Vagina (tissue), 2 donors: Measurements from ENCODE around the gene SLAIN2.

Experiments
- POLR2A ChIP-seq, 2 donors: fragments of 450-650 bp; IDR thresholded peaks; one replicate each; pipeline ENCODE4 v1.6.1; 2017; ENCODE audit warnings: antibody characterized with exemption in 2 of 2, mild to moderate bottlenecking in 2 of 2, moderate library complexity in 2 of 2
- TF ChIP-seq, protein P1 (sequence below), 3 experiments: fragments of 450-650 bp in 2 of 3; fragments of 200-600 bp in 1 of 3; sonication (generic) in 1 of 3; IDR thresholded peaks; one replicate each; pipeline ENCODE4 v1.5.1; 2017 to 2019; ENCODE audit warnings: antibody characterized with exemption in 3 of 3, mild to moderate bottlenecking in 2 of 3, moderate library complexity in 2 of 3

DNA sequence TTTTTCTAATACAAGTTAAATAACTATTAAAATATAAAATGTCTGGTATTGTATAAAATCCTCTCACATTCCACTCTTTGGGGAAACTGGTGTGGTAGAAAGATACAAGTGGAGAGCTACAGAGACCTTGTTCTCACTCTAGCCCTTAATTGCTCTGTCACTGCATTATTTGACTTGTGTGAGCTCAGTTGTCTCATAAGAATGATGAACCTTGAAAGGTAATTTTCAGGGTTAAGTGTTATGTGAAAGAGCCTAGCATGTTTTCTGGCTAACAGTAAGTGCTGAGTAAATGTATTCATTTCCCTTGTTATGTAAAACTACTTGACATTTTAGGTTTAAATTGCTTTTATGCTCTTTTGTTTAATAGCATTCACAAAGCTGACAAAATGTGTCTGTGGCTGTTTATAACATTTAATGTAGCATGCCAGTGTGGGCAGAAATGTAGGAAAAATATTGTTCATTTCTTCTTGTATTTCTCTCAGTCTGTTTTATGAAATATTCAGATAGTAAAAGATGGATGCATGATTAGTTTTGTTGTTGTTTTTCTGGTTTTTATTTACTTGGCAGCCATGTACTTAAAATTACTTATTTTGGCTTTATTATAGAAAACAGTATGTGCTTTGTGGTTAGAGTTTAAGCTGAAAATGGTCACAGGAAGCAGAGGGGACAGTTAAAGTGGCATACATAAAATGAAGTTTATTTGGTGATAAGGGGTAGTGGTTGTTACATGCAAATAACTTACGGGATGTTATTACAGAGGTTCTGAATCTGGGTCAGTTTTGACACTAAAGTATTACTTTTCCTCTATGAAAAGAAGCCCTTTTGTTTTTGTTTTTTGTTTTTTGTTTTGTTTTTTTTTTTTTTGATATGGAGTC, 29.2 kb downstream of the SLAIN2 start:
- TF ChIP-seq, protein P1, sequence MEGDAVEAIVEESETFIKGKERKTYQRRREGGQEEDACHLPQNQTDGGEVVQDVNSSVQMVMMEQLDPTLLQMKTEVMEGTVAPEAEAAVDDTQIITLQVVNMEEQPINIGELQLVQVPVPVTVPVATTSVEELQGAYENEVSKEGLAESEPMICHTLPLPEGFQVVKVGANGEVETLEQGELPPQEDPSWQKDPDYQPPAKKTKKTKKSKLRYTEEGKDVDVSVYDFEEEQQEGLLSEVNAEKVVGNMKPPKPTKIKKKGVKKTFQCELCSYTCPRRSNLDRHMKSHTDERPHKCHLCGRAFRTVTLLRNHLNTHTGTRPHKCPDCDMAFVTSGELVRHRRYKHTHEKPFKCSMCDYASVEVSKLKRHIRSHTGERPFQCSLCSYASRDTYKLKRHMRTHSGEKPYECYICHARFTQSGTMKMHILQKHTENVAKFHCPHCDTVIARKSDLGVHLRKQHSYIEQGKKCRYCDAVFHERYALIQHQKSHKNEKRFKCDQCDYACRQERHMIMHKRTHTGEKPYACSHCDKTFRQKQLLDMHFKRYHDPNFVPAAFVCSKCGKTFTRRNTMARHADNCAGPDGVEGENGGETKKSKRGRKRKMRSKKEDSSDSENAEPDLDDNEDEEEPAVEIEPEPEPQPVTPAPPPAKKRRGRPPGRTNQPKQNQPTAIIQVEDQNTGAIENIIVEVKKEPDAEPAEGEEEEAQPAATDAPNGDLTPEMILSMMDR (IDR thresholded peaks at IDR 0.05), result no peak
- no peak for TF ChIP-seq POLR2A (IDR thresholded peaks at IDR 0.05)
